ENCODE results near the gene HSPBAP1.

GRCh38 chr3:122777563-122777962 lies 16.1 kb downstream of the HSPBAP1 start:
- TF ChIP-seq CTCF (optimal IDR thresholded peaks at IDR 0.05 in 1 of 3, IDR thresholded peaks at IDR 0.05 in 1 of 3, conservative IDR thresholded peaks at IDR 0.05 in 1 of 3; ENCODE audit: extremely low read depth in 1 of 3, insufficient read depth in 2 of 3, low read length in 3 of 3) (no peak), EZH2 (IDR thresholded peaks at IDR 0.05; ENCODE audit: low read length) (no peak)
